Body of pancreas (tissue), 4 donors: ENCODE results near the gene CNTNAP2.

ENCODE experiments used
- POLR2A ChIP-seq, 3 donors: fragments of 450-650 bp; IDR thresholded peaks; one replicate each; pipeline ENCODE4 v1.6.1; 2016; ENCODE audit warnings: antibody characterized with exemption in 3 of 3, mild to moderate bottlenecking in 2 of 3
- TF ChIP-seq, protein P1 (sequence below), 7 experiments: fragments of 450-650 bp in 4 of 7; fragments of 200-600 bp in 3 of 7; sonication (generic) in 3 of 7; IDR thresholded peaks; one replicate each; pipeline ENCODE4 v1.5.1; 2016 to 2019; ENCODE audit warnings: antibody characterized with exemption in 7 of 7

DNA sequence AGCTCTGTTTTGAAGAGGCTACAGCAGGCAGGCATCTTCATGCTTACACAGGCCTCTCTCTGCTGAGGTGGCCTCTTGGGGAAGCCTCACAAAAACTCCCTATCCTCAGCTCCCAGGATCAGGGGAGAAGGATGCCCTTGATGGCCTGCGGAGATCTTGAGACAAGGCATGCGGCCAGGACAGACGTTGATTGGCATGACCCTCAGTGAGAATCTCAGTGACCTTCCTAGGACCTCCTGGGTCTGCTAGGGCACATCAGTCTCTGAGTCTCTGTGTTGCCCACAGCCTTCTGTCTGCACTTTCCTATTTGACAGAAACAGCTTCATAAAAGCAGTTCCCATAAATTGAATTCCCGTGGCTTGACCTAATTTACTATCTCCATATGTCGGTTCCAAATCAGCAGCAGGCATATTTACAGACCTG lies 1468.2 kb downstream of the CNTNAP2 start:
- TF ChIP-seq, protein P1, sequence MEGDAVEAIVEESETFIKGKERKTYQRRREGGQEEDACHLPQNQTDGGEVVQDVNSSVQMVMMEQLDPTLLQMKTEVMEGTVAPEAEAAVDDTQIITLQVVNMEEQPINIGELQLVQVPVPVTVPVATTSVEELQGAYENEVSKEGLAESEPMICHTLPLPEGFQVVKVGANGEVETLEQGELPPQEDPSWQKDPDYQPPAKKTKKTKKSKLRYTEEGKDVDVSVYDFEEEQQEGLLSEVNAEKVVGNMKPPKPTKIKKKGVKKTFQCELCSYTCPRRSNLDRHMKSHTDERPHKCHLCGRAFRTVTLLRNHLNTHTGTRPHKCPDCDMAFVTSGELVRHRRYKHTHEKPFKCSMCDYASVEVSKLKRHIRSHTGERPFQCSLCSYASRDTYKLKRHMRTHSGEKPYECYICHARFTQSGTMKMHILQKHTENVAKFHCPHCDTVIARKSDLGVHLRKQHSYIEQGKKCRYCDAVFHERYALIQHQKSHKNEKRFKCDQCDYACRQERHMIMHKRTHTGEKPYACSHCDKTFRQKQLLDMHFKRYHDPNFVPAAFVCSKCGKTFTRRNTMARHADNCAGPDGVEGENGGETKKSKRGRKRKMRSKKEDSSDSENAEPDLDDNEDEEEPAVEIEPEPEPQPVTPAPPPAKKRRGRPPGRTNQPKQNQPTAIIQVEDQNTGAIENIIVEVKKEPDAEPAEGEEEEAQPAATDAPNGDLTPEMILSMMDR (IDR thresholded peaks at IDR 0.05), result no peak
- TF ChIP-seq POLR2A (IDR thresholded peaks at IDR 0.05), result no peak
